Measurements from ENCODE around the gene SERPINA9.
"Not testable (repeated sequence)": the region's sequence is repeated elsewhere in the genome, so short reads cannot be mapped to it uniquely, and the experiment has no call there.

Gene SERPINA9, protein sequence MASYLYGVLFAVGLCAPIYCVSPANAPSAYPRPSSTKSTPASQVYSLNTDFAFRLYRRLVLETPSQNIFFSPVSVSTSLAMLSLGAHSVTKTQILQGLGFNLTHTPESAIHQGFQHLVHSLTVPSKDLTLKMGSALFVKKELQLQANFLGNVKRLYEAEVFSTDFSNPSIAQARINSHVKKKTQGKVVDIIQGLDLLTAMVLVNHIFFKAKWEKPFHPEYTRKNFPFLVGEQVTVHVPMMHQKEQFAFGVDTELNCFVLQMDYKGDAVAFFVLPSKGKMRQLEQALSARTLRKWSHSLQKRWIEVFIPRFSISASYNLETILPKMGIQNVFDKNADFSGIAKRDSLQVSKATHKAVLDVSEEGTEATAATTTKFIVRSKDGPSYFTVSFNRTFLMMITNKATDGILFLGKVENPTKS

GRCh38 chr14:94476023-94476422 is at the start of gene SERPINA9:
SERPINA9 (minus strand) TSS chr14:94476197; CDS start chr14:94469840, 6,357 bp downstream.
- DNase-seq (ENCODE audit: low read depth), result peak; percentile 8

DNA sequence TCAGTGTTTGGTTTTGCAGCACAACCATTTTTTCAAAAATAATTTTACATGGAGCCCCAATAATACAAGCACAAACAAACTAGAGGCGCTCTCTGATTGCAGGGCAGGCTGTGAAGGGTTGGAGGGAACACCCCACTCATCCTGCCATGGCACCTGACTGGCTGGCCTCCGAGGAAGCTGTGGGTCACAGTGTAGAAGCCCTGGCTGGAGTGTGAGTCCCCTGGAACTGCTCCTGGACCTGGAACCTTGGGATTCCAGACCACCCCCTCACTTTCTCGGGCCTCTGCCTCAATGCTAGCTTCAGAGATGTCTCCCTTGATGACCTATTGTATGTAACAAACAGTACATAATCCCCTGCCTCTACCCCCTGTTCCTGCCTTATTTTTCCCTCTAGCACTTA is 48.1 kb upstream of the SERPINA9 start:
- no peak for DNase-seq (ENCODE audit: low read depth)

GRCh38 chr14:94523265-94523664 is 47.3 kb upstream of the SERPINA9 start:
- no peak for DNase-seq (ENCODE audit: low read depth)

GRCh38 chr14:94522115-94522724 is 46.2 kb upstream of the SERPINA9 start:
- no peak for DNase-seq (ENCODE audit: low read depth)

DNA sequence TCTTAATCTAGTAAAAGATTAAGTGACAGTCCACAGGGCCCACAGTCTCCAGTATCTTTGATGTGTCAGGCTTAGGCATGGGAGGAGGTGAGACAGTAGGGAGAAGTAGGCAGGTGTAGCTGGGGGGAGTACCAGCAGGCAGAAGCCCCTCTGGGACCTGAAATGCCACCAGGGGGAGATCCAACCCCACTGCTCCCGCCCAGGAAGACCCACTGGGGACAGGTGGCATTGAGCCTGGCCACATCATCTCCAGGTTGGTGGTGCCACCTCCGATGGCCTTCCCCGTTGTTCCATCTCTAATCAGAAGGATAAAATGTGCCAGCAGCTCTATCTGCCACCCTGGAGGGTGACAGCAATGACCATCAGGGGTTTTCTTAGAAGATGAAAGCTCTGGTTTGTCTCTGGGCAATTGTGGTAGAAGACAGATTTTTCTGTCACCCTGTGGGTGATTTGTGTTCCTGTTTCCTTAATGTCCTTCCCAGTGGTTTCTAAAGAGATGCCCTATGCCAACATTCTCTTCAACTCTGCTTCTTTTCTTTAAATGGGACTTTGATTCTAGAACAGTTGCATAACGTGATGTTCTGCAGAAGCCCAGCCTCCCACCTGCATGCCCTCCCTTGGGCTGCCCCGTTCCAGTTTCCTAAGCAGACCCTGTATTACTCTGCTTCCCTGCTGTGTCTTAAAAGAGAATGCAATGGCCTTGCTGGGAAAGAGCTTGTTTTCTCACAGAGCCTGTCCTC is 45.5 kb upstream of the SERPINA9 start:
- DNase-seq (ENCODE audit: low read depth), result no peak

DNA sequence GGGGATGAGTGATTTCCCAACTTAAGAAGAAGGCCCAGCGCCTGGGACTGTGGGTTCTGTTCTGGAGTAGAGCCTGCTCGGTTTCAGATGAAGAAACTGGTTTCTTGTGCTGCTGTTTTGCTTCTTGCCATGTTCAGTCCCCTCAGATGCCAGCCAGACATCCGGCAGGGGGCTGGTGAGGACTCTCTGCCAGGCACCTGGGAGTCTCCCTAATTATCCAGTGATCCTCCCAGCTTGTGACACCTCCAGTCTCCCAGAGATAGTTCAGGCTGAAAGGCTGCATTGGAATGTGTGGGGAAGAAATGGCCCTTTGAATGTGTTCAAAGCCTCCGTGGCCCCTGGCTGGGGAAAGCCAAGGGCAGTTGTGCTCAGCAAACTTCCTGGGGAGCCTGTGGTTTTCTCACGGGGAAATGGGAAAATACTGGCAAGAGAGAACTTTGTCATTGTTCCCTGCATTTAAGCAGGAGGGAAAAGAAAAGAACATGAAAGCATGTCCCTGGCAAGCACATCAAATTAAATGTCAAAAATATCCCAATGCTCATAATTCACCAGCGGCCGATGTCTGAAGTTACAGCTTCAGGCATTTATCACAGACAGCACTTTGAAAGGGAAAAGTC is 41.8 kb upstream of the SERPINA9 start:
- DNase-seq (ENCODE audit: low read depth), result no peak

DNA sequence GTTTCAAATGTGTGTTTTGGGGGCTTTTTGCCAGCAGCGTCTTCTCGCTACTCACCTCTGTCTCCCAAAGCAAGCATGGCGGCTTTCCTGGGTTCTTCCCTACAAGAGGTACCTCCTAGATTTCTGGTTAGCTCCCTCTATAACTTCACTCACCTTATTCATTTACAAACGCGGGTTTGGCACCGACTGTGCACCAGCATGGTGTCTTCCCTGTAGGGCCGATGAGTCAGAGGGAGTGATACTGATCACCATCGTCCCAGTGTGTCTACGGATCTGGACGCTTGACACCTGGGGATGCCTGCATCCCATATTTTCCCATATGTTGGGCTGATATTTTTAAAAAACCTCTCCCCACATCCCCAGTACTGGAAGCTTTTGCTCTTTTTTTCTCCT is 41.2 kb upstream of the SERPINA9 start:
- DNase-seq (ENCODE audit: low read depth), result no peak

GRCh38 chr14:94515856-94516255 is 39.9 kb upstream of the SERPINA9 start:
- no peak for DNase-seq (ENCODE audit: low read depth)

DNA sequence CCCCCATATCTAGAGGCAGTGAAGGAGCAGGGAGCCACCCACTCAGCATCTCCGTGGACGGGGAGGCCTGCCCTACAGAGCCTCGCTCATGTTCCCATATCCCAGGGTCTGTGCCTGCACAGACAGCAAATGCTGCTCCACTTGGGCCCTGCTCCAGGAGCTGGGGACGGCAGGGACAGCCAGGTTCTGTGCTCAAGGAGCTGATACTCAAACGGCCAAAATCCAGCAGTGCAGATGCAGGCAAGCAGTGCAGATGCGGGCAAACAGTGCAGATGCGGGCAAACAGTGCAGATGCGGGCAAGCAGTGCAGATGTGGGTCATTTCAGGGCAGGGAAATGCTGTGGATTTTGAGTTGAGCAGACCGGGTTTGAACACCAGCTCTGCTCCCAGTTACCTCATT is 39.4 kb upstream of the SERPINA9 start:
- no peak for DNase-seq (ENCODE audit: low read depth)

GRCh38 chr14:94514351-94514750 is 38.4 kb upstream of the SERPINA9 start:
- no peak for DNase-seq (ENCODE audit: low read depth)

- not testable (repeated sequence) for DNase-seq (ENCODE audit: low read depth)
Measured at GRCh38 chr14:94510481-94510880, 34.5 kb upstream of the SERPINA9 start.

DNA sequence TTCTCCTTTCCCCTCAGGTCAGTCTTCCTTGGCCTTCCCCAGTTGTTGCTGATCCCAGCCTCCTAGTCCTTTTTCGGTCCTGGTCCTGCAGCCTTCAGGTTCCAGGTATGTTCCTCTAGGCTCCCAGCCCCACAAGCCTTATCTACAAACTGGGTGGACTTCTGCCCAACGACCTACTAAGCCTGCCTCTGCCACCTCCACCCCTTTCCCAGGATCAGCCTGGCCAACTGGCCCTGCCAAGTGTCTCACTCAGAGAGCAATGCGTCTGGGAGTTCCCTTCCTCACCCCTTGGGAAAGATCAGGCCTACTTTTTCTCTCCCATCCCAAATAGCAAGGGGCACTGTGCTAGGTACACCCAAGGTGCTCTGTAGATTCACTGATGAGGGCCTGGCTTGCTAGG is 33.4 kb upstream of the SERPINA9 start, which contains the start of gene SERPINA12:
SERPINA12 (minus strand) TSS at position 114 of the 400 bp plus-strand sequence. CDS start 11,072 bp downstream, outside the sequence.
- no peak for DNase-seq (ENCODE audit: low read depth)

- DNase-seq (ENCODE audit: low read depth), result no peak
Measured at GRCh38 chr14:94505641-94506040, 29.6 kb upstream of the SERPINA9 start.

DNA sequence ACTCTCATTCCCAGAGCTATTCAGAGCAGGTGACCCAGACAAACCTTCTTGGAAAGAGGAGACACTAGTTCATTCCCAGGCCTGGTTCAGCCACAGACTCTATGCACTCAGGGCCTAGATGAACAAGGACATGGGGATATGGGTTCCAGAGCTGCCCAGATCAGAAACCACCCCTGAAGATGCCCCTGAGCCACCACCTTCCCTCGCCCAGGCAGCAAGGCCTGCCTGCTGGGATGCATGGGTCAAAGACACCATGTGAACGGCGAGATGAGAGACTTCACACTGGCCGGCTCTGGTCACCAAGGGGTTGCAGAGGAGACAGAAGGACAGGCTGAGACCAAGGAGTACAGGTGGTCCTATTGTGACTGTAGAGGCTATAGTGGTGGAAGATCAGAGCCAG is 29.2 kb upstream of the SERPINA9 start:
- no peak for DNase-seq (ENCODE audit: low read depth)

DNA sequence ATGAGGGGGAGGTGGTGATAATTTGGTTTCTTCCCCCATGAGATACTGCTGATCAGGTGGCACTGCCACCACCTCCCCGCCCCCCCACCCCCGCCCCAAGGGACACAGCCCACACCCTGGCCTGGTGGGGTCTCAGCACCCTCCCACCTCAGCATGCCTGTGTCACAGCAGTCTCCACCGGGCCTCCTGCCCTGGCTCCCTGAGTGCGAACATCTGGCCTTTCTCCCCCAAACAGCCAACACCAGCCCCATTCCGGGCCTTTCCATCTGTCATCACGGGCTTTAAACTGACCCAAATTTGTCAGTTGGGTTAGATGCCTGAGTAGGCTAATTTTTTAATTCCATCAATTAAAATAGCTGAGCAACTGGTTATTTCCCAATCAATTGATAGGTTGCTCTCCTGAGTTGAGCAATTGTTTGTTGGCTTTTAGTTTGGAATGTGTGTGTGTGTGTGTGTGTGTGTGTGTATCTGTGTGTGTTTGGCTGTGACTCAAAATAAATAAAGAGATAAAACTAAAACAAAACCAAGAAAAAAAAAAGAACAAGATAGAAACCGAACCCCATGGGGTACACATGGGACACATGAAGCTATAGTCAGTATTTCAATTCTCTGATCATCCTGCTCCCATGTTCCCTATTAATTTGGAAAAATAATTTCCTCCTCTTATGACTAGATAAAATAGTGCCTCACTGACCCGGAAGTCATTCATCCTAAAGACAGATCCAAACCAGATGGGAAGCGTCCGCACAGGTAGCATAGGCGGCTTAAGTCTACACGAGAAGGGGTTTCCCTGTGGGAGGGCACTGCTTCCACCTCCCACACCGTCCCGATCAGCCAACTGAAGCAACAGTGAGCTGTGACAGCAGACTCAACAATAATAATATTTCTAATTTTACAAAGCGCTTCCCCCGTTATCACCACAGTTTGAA is 25.9 kb upstream of the SERPINA9 start:
- no peak for DNase-seq (ENCODE audit: low read depth)

DNA sequence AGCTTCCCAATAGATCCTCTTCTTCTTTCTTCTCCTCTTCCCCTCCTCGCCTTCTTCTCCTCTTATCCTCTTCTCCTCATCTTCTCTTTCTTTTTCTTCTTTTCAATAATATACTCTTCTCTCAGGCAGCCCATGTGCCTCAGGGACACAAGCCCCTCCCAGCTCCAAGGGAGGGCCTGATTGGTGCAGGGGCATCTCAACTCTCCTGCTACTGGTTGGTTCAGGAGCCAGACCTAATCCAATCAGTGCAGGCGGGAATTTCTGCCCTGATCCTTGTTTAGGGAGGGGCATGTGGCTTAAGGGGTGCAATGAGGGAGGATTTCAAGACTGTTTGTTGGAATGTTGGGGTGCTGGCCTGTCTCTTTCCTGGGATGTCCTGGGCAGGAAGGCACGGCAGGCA is 24.3 kb upstream of the SERPINA9 start:
- no peak for DNase-seq (ENCODE audit: low read depth)

DNA sequence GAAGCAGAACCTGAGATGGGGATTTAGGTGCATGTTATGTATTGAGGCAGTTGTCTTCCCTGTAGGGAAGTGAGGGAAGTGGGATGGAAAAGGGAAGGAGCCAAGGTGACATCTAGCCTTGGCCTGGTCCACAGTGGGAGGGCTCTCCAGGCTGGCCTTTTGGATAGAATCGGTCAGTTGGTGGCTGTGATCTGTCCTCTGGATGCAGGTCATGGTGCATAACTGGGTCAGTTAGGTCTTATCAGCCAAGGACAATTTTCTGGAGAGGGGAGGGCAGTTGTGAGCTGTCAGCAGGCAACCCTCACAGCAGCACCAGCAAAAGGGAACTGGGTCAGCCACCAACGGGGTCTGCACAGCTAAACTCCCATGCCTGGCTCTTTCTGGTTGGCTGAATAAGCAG is 23.7 kb upstream of the SERPINA9 start:
- DNase-seq (ENCODE audit: low read depth), result no peak

DNA sequence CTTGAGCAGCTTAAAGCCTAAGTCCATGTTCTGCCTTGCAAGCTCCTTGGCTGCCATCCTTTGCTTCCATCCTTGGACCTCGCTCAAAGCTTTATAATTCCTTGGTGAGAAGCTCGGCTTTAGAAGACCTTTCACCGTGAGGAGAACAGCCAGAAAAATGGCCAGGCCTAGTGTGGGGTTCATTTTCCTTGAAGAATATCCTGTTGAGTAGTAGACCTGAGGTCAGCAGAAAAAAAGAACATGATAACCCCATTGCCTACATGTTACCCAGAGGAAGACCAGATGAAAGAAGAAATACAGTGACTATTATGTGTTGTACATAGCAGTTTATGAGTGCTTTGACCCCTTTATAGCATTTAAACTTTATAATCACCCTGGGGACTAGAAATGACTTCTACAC is 22.2 kb upstream of the SERPINA9 start:
- DNase-seq (ENCODE audit: low read depth), result no peak

DNA sequence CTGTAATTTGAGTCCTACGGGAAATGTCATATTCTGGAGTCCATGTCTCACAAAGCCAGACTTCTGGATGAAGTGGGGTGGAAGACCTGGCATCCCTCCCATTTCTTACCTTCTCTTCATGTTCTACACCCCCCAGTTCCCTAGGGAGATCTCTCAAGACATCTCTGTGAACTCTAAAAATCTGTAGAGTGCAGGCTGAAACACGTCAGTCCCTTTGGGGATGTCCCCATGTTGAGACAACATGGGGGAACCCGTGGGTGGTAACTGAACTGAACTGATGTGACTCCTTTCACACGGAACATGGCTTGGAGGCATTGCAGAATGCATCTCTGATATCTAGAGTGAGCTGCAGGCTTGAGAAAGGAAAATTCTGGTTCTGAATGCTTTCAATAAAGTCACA is 18.1 kb upstream of the SERPINA9 start:
- DNase-seq (ENCODE audit: low read depth), result no peak

- DNase-seq (ENCODE audit: low read depth), result no peak
Measured at GRCh38 chr14:94491511-94491910, 15.5 kb upstream of the SERPINA9 start.

DNA sequence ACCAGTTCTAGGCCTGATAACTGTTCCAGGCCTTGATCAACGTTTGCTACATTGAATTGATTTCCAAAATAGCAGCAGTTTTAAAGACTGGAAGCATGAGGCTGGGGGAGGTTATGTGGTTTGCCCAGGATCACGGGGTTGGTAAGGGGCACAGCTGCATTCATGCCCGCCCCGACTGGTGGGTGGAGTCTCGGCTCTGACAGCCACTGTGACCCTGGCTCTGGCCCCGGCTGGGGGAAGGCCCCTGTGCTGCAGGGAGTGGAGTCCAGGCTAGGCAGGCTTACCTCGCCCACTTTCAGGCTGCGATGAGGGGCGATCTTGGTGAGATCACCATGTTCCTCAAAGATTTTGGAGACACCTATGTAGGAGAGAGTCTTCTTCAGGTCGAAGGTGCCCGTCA is 13.3 kb upstream of the SERPINA9 start:
- DNase-seq (ENCODE audit: low read depth), result no peak

Data from iris pigment epithelial cell (primary cell).